C4-2B (cell line): ENCODE results near the gene DOCK10.

Experiments used
- CTCF ChIP-seq: fragments of 450-650 bp; conservative IDR thresholded peaks from 2 replicates; pipeline ENCODE4 v1.5.1; 2017; ENCODE audit warnings: mild to moderate bottlenecking
- ZFX ChIP-seq: fragments of 450-650 bp; IDR thresholded peaks from 2 replicates; pipeline ENCODE4 v1.6.1; 2017

GRCh38 chr2:224997802-224998201 is 44.5 kb downstream of the DOCK10 start:
- TF ChIP-seq CTCF: no peak
- TF ChIP-seq ZFX: no peak
